Esophagus muscularis mucosa (tissue), 4 donors: Measurements from ENCODE around the gene TLE2.

Experiments used
- CTCF ChIP-seq, 3 experiments: fragments of 200-600 bp in 2 of 3; fragments of 450-650 bp in 1 of 3; sonication (generic) in 2 of 3; IDR thresholded peaks; one replicate each; pipeline ENCODE4 v1.5.1; 2017 to 2019; ENCODE audit warnings: antibody characterized with exemption in 3 of 3, mild to moderate bottlenecking in 2 of 3, moderate library complexity in 1 of 3
- EP300 ChIP-seq: sonication (generic); formaldehyde crosslinking; IDR thresholded peaks from one replicate; pipeline ENCODE4 v1.6.1; 2017; ENCODE audit warnings: antibody characterized with exemption
- POLR2A ChIP-seq: fragments of 450-650 bp; IDR thresholded peaks from one replicate; pipeline ENCODE4 v1.6.1; 2017; ENCODE audit warnings: antibody characterized with exemption, moderate library complexity, mild to moderate bottlenecking, low read depth
- POLR2AphosphoS5 ChIP-seq, 2 donors: sonication (generic); formaldehyde crosslinking; IDR thresholded peaks; one replicate each; pipeline ENCODE4 v1.6.1; 2017; ENCODE audit warnings: antibody characterized with exemption in 2 of 2

- no peak for TF ChIP-seq EP300
- TF ChIP-seq CTCF (IDR thresholded peaks at IDR 0.05): no peak
- TF ChIP-seq POLR2A: no peak
- no peak for TF ChIP-seq POLR2AphosphoS5 (IDR thresholded peaks at IDR 0.05)
Measured at GRCh38 chr19:3027292-3027691, 1.8 kb downstream of the TLE2 start.
